Ammon's horn (tissue), 1 donor: ENCODE data around the gene SPON1.

ENCODE experiments used
- DNase-seq: peaks from one replicate; pipeline ENCODE4 v3.0.0-alpha.2; 2016; ENCODE audit warnings: low spot score

The SPON1 gene

GRCh38 chr11:13944016-13944415, 18.5 kb upstream of the SPON1 start:
- no peak for DNase-seq

- DNase-seq = peak; percentile 51
Observed at GRCh38 chr11:13944911-13945425, 17.6 kb upstream of the SPON1 start.

GRCh38 chr11:13947379-13947778, 15.1 kb upstream of the SPON1 start:
- no peak for DNase-seq

GRCh38 chr11:13949876-13950275, 12.6 kb upstream of the SPON1 start:
- DNase-seq = no peak

- no peak for DNase-seq
Observed at GRCh38 chr11:13952221-13952620, 10.3 kb upstream of the SPON1 start.

GRCh38 chr11:13952668-13953067, 9.9 kb upstream of the SPON1 start:
- DNase-seq = no peak

- DNase-seq = no peak
Observed at GRCh38 chr11:13954591-13954990, 7.9 kb upstream of the SPON1 start.

GRCh38 chr11:13955971-13956421, 6.5 kb upstream of the SPON1 start:
- peak; percentile 89 for DNase-seq

- no peak for DNase-seq
Observed at GRCh38 chr11:13956988-13957387, 5.5 kb upstream of the SPON1 start.

- DNase-seq = no peak
Observed at GRCh38 chr11:13958641-13959400, 3.7 kb upstream of the SPON1 start.

- no peak for DNase-seq
Observed at GRCh38 chr11:13962198-13962561, 343 bp upstream of the SPON1 start.

- peak; percentile 56 for DNase-seq
Observed at GRCh38 chr11:13963169-13963948, 836 bp downstream of the SPON1 start.

- DNase-seq = no peak
Observed at GRCh38 chr11:13963949-13964770, 1.6 kb downstream of the SPON1 start.

- DNase-seq = no peak
Observed at GRCh38 chr11:13964771-13965074, 2.2 kb downstream of the SPON1 start.

- DNase-seq = no peak
Observed at GRCh38 chr11:13965337-13965736, 2.8 kb downstream of the SPON1 start.

- DNase-seq = no peak
Observed at GRCh38 chr11:13966013-13966412, 3.5 kb downstream of the SPON1 start.

GRCh38 chr11:13966486-13966885, 4.0 kb downstream of the SPON1 start:
- no peak for DNase-seq

GRCh38 chr11:13970986-13971385, 8.5 kb downstream of the SPON1 start:
- no peak for DNase-seq

GRCh38 chr11:13972043-13972910, 9.8 kb downstream of the SPON1 start:
- DNase-seq = no peak

GRCh38 chr11:13972944-13973343, 10.4 kb downstream of the SPON1 start:
- no peak for DNase-seq

GRCh38 chr11:13974631-13975030, 12.1 kb downstream of the SPON1 start:
- DNase-seq = no peak
